ENCODE measurements around the gene PRR23B.

Gene PRR23B

GRCh38 chr3:139005356-139005993 is 15.3 kb downstream of the PRR23B start:
- no peak overlapping the region for H3K27ac ChIP-seq
- DNase-seq (ENCODE audit: low spot score): no peak
- no peak for TF ChIP-seq CTCF (IDR thresholded peaks at IDR 0.05)
- no peak overlapping the region for H3K4me3 ChIP-seq

- DNase-seq (ENCODE audit: low spot score): no peak
- no peak for TF ChIP-seq CTCF (IDR thresholded peaks at IDR 0.05)
- Histone ChIP-seq H3K27ac (no peak overlapping the region), H3K4me3 (no peak overlapping the region)
Observed at GRCh38 chr3:138995706-138996105, 25.0 kb downstream of the PRR23B start.

- no peak for TF ChIP-seq CTCF (IDR thresholded peaks at IDR 0.05)
- no peak overlapping the region for H3K27ac ChIP-seq
- no peak overlapping the region for H3K4me3 ChIP-seq
- no peak for DNase-seq (ENCODE audit: low spot score)
Observed at GRCh38 chr3:138987181-138987580, 33.5 kb downstream of the PRR23B start.

- Histone ChIP-seq H3K27ac (no peak overlapping the region), H3K4me3 (no peak overlapping the region)
- no peak for DNase-seq (ENCODE audit: low spot score)
- TF ChIP-seq CTCF (IDR thresholded peaks at IDR 0.05): no peak
Observed at GRCh38 chr3:138985932-138986331, 34.8 kb downstream of the PRR23B start.

GRCh38 chr3:138984816-138985215 is 35.9 kb downstream of the PRR23B start:
- Histone ChIP-seq H3K4me3 (no peak overlapping the region), H3K27ac (no peak overlapping the region)
- TF ChIP-seq CTCF (IDR thresholded peaks at IDR 0.05): no peak
- DNase-seq (ENCODE audit: low spot score): no peak

- DNase-seq (ENCODE audit: low spot score): no peak
Observed at GRCh38 chr3:138976047-138976446, 44.7 kb downstream of the PRR23B start.

More at GRCh38 chr3:138976047-138976446, 44.7 kb downstream of the PRR23B start:
- no peak overlapping the region for H3K27ac ChIP-seq
- no peak overlapping the region for H3K4me3 ChIP-seq
- no peak for TF ChIP-seq CTCF (IDR thresholded peaks at IDR 0.05)

Measured in coronary artery (tissue), 2 donors.